Activated CD4-positive, alpha-beta T cell treated with anti-CD3 and anti-CD28 coated beads for 1 hour (primary cell): Measurements from ENCODE around the gene MAPK1.
A peak's percentile ranks its signal among the peaks of the same experiment; 100 is the strongest.
"Not testable (repeated sequence)": the region's sequence is repeated elsewhere in the genome, so short reads cannot be mapped to it uniquely, and the experiment has no call there.

Experiments used
- DNase-seq: peaks from one replicate; pipeline ENCODE4 v3.0.0-alpha.2; 2020

The MAPK1 gene

DNA sequence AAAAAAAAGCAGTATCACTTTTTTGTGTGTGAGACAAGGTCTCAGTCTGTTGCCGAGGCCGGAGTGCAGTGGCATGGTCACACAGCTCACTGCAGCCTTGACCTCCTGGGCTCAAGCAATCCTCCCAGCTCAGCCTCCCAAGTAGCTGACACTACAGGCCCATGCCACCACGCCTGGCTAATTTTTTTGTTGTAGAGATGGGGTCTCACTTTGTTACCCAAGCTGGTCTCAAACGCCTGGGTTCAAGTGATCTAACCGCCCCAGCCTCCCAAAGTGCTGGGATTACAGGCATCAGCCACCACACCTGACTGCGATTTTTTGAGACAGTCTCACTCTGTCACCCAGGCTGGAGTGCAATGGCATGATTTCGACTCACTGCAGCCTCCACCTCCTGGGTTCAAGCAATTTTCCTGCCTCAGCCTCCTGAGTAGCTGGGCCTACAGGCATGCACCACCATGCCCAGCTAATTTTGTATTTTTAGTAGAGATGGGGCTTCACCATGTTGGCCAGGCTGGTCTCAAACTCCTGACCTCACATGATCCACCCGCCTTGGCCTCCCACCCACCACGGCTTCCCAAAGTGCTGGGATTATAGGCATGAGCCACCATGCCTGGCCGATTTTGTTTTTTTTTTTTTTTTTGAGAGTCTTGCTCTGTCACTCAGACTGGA, 147.1 kb downstream of the MAPK1 start:
- DNase-seq = not testable (repeated sequence)

DNA sequence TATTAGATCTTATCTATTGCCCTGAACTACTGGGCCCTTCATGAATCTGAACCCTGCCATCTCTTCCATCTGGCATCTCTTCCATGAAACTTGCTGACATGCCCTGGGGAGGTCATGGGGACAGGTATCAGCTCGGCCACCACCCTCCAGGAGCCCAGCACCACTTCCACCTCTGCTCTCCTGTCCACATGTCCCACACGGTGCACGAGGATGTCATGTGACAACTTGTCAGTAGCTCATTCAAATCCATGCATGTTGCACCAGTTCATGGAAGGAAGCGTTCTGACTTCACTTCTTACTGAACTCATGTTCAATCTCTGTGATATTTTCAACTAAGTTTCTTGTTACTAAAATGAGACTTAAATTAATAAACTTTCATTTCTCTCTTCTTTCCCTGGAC, 148.4 kb downstream of the MAPK1 start:
- DNase-seq = no peak

GRCh38 chr22:21718499-21718898, 148.9 kb downstream of the MAPK1 start:
- no peak for DNase-seq

DNA sequence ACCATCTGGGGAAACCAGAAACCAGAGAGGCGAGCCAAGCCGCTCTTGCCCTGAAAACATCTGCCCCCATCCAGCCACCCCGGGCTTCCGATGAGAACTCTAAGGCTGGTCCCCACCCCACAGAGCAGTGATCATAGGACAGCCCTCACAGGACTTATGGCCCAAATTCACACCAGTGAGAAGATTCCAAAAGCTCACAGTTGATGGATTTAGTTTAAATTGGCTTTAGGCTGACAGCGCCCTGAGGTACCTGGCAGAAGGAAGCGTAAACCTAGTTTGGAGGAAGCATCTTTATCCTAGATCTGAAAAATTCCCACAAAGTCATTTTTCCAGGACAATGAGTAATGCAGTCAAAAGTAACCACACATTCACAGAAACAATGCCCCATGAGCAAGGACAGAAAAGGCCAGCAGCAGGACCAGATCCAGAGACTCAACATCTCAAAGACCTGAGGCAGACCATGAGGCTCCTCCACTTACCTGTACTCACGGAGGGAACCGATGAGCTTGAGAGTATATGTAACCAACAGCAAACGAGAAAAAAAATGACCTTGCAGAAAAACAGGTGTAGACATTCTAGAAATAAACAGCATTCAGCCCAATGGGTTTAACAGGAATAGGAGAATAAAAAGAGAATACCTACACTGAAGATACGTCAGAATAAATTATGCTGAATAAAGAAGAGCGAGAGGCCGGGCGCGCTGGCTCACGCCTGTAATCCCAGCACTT, 150.9 kb downstream of the MAPK1 start:
- not testable (repeated sequence) for DNase-seq

GRCh38 chr22:21714786-21715185, 152.7 kb downstream of the MAPK1 start:
- DNase-seq = no peak

DNA sequence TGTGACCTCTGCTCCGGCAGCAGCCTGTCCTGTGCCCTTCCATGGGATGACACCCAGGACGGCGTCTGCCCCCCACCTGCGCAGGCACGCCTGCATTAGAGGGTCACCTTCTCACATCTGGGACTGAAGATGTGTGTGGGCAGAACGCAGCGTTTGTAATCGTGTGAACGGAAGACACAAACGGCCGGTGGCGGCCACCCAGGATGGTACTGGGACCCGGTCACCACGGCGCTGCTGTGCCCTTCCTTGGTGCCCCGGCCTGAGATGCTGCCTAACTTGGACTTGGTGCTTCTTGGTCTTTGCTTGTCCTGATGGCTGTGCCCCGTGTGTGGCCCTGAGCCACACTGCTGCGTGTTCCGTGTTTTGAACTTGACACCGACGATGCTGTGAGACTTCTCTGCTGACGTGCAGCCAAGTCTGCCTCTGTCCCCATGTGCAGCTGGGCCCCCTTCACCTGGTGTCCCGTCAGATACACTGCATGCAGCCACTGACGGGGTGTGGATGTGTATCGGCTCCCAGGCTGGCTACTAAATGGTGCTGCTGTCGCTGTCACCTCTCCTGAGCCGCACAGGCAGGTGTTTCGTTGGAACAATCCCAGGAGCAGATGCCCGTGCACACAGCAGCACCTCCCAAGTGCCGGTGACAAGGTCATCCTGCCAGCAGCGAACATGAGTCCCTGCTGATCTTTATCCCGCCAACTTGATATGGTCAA, 153.2 kb downstream of the MAPK1 start:
- no peak for DNase-seq

- DNase-seq = no peak
These were observed 153.9 kb downstream of the MAPK1 start for GRCh38 chr22:21713428-21714058.

GRCh38 chr22:21712751-21713427, 154.6 kb downstream of the MAPK1 start:
- DNase-seq = peak; percentile 40

DNA sequence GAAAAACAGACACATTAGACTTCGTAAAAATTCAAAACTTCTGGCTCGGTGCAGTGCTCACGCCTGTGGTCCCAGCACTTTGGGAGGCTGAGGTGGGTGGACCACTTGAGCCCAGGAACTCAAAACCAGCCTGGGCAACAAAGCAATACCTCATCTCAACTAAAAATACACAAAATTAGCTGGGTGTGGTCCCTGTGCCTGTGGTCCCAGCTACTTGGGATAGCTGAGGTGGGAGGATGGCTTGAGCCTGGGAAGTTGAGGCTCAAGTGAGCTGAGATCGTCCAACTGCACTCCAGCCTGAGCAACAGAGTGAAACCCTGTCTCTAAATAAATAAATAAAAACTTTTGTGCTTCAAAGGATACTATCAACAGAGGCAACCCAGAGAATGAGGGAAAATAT, 155.6 kb downstream of the MAPK1 start:
- no peak for DNase-seq

DNA sequence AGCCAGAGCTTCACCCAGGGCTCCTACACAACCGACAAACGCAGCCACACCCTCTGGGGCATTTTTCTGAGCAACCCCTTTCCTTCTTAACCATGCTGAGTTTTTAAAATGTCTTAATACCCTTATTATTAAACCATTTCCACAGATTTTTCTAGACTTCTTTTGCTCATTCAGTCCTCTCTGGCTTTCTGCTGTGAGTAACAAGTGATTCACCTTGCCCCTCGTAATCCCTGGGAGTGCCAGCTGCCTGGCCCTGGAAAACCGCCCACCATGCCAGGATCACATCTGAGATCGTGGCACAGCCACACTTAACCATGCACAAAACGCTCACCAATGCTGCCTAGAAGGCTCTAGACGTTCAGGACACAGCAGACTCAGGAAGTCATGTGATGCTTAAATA, 157.3 kb downstream of the MAPK1 start:
- DNase-seq = no peak

DNA sequence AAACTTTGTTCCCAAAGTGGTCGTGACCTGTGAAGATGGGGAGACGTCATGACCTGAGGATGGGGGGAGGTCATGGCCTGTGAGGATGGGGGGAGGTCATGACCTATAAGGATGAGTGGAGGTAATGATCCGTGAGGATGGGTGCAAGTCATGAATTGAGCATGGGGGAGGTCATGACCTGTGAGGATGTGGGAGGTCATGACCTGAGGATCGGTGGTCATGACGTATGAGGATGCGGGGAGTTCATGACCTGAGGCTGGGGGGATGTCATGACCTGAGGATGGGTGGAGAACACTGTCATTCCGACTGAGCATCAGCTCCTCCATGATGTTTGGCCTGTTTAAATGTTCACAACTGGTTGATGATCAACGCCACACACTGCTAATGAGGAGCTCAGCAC, 157.8 kb downstream of the MAPK1 start:
- no peak for DNase-seq

DNA sequence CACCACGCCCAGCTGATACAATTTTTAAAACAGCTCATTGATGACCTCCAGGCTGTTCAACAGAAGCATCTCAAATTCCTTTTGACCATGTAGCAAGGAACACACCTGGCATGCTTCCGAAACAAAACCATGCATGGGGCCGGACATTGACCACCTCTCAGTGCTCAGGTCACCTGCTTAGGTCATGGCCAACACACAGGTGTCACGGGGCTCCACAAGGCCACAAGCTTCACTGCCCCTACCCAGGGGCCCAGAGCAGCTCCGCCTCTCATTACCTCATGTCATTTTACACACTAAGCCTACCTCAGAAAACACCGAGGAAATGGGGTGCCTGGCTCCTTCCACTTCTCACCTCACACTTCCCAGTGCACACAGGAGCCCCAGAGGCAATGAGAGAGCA, 158.5 kb downstream of the MAPK1 start:
- DNase-seq = no peak

DNA sequence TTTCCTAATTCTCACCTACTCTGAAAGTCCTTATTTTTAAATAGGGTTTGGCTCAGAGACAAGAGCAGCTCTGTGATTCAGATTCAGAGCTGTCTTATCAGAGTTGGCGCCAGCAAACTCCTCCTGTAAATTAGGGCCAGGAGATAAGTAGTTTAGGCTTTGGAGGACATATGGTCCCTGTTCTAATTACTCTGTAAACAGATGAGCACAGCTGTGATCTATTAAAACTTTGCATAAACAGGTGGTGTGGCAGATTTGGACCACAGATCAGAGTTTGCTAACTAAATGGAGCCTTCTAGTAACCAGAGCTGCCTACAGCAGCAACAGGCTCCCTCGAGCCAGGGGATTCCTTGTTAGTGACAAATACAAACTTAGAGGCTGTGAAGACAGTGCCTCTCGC, 159.8 kb downstream of the MAPK1 start:
- no peak for DNase-seq
